ENCODE results near the gene TCEAL1.

- TF ChIP-seq POLR2A (IDR thresholded peaks at IDR 0.05), result no peak
- TF ChIP-seq CTCF (IDR thresholded peaks at IDR 0.05), result no peak
These were observed 42.1 kb upstream of the TCEAL1 start for GRCh38 chrX:103586659-103587058.
